ENCODE measurements around the gene SERF2. TPM values are rescaled to one million over a fixed set of nuclear protein-coding genes. Genes with fewer than 3 reads are reported as not detected.

SERF2 gene
- total and polyA plus RNA-seq, 2 of the 13 experiments (the other 11 are each of a cell fraction or from before 2014, with no cell fraction given), result 811 to 1,257 TPM

DNA sequence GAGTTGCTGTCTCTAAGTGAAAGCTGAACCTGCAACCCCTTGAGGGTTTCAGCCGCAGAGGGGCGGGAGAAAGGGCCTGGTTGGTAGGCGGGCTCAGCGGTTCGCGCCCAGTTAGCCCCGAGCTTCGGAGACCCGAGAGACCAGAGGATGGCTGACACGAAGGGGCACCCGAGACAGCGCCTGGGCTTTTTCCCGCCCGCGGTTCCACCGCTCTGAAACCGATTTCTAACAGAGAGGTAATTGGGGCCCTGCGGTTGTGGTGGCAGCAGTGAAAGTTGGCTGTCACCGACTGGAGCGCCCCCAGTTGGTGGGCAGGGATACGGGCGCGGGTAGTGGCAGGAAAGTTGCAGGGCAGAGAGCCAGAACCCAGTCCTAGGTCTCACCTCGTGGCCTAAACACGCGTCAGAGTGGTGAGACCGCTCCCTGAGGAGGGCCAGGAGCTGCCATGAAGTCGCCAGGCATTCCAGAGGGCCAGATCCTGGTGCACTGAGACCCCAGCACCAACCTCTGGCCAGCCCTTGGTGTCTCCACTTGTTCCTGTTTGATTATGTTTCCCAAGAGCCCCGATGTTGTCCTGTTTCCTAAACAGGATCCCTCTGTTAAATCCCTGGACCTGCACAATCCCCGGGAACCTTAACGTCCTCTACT lies 14.7 kb upstream of the SERF2 start (continued):
- TF ChIP-seq ELF4 (CRISPR knock-in tag; IDR thresholded peaks at IDR 0.05; ENCODE audit: borderline replicate concordance) (0 out of 2 replicates have a peak, but pooled peaks have one; percentile 21), FOXC1 (CRISPR knock-in tag; IDR thresholded peaks at IDR 0.05; ENCODE audit: borderline replicate concordance) (peak; percentile 46; the same call in 1 of the 2 replicates), THRA (CRISPR knock-in tag; IDR thresholded peaks at IDR 0.05; ENCODE audit: borderline replicate concordance) (peak; percentile 42; the same call in 1 of the 2 replicates), MIXL1 (CRISPR knock-in tag; IDR thresholded peaks at IDR 0.05) (no peak), FOXJ3 (CRISPR knock-in tag; IDR thresholded peaks at IDR 0.05; ENCODE audit: borderline replicate concordance) (peak; percentile 44; the same call in 1 of the 2 replicates), ZNF446 (CRISPR knock-in tag; IDR thresholded peaks at IDR 0.05) (peak; percentile 77; the same call in 1 of the 2 replicates), ZNF709 (CRISPR knock-in tag; IDR thresholded peaks at IDR 0.05) (peak; percentile 80; the same call in 1 of the 2 replicates), ZSCAN25 (CRISPR knock-in tag; IDR thresholded peaks at IDR 0.05) (peak; percentile 11; the same call in 1 of the 2 replicates), PAF1 (CRISPR knock-in tag; IDR thresholded peaks at IDR 0.05) (no peak), ETV5 (CRISPR knock-in tag; IDR thresholded peaks at IDR 0.05; ENCODE audit: borderline replicate concordance) (peak; percentile 6; the same call in 1 of the 2 replicates), MTERF4 (CRISPR knock-in tag; IDR thresholded peaks at IDR 0.05) (peak; percentile 25; the same call in 1 of the 2 replicates), U2AF1 (optimal IDR thresholded peaks at IDR 0.05; ENCODE audit: low read depth, low read length) (peak; percentile 39), ZZZ3 (CRISPR knock-in tag; IDR thresholded peaks at IDR 0.05; ENCODE audit: borderline replicate concordance) (peak; percentile 46; the same call in 1 of the 2 replicates), TOE1 (CRISPR knock-in tag; IDR thresholded peaks at IDR 0.05) (no peak), MBNL3 (CRISPR knock-in tag; conservative IDR thresholded peaks at IDR 0.05) (no peak), ZFP36L2 (CRISPR knock-in tag; IDR thresholded peaks at IDR 0.05) (no peak), ZNF33A (CRISPR knock-in tag; IDR thresholded peaks at IDR 0.05; ENCODE audit: borderline replicate concordance) (peak; percentile 89), ZNF670 (CRISPR knock-in tag; IDR thresholded peaks at IDR 0.05; ENCODE audit: borderline replicate concordance) (peak; percentile 85; the same call in 1 of the 2 replicates), JDP2 (CRISPR knock-in tag; IDR thresholded peaks at IDR 0.05; ENCODE audit: borderline replicate concordance) (no peak), ADNP (CRISPR knock-in tag; IDR thresholded peaks at IDR 0.05) (0 out of 2 replicates have a peak, but pooled peaks have one; percentile 55)
- TF ChIP-seq, protein P1, sequence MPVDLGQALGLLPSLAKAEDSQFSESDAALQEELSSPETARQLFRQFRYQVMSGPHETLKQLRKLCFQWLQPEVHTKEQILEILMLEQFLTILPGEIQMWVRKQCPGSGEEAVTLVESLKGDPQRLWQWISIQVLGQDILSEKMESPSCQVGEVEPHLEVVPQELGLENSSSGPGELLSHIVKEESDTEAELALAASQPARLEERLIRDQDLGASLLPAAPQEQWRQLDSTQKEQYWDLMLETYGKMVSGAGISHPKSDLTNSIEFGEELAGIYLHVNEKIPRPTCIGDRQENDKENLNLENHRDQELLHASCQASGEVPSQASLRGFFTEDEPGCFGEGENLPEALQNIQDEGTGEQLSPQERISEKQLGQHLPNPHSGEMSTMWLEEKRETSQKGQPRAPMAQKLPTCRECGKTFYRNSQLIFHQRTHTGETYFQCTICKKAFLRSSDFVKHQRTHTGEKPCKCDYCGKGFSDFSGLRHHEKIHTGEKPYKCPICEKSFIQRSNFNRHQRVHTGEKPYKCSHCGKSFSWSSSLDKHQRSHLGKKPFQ (CRISPR knock-in tag; IDR thresholded peaks at IDR 0.05; ENCODE audit: insufficient replicate concordance), result peak; percentile 48
- TF ChIP-seq, protein P2, sequence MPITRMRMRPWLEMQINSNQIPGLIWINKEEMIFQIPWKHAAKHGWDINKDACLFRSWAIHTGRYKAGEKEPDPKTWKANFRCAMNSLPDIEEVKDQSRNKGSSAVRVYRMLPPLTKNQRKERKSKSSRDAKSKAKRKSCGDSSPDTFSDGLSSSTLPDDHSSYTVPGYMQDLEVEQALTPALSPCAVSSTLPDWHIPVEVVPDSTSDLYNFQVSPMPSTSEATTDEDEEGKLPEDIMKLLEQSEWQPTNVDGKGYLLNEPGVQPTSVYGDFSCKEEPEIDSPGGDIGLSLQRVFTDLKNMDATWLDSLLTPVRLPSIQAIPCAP (CRISPR knock-in tag; IDR thresholded peaks at IDR 0.05; ENCODE audit: low read depth), result 0 out of 2 replicates have a peak, but pooled peaks have one; percentile 35
- TF ChIP-seq, protein P3, sequence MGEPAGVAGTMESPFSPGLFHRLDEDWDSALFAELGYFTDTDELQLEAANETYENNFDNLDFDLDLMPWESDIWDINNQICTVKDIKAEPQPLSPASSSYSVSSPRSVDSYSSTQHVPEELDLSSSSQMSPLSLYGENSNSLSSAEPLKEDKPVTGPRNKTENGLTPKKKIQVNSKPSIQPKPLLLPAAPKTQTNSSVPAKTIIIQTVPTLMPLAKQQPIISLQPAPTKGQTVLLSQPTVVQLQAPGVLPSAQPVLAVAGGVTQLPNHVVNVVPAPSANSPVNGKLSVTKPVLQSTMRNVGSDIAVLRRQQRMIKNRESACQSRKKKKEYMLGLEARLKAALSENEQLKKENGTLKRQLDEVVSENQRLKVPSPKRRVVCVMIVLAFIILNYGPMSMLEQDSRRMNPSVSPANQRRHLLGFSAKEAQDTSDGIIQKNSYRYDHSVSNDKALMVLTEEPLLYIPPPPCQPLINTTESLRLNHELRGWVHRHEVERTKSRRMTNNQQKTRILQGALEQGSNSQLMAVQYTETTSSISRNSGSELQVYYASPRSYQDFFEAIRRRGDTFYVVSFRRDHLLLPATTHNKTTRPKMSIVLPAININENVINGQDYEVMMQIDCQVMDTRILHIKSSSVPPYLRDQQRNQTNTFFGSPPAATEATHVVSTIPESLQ (CRISPR knock-in tag; conservative IDR thresholded peaks at IDR 0.05), result no peak

All from HepG2 (cell line).